ENCODE data around the gene CASKIN2. TPM values are rescaled to one million over a fixed set of nuclear protein-coding genes. Genes with fewer than 3 reads are reported as not detected.

Gene CASKIN2
- polyA plus RNA-seq, 3 donors: 0.33 TPM; not detected in 2

- Histone ChIP-seq H3K27me3 (ENCODE audit: control insufficient read depth in 2 of 2, insufficient read depth in 2 of 2, low read length in 2 of 2) (no peaks in the 10 kb centered on the region), H3K27ac (ENCODE audit: low read depth in 1 of 2, low read length in 2 of 2) (peak overlapping the region in 1 of 2 donors; percentile 82), H3K4me1 (ENCODE audit: control insufficient read depth in 1 of 2, insufficient read depth in 2 of 2, low read length in 2 of 2) (peaks cover 44 to 45% of the 10 kb centered on the region in 2 donors), H2AFZ (ENCODE audit: insufficient read depth, low read depth, low read length, poor library complexity, severe bottlenecking) (no peak overlapping the region), H3K4me2 (replicated peaks; ENCODE audit: extremely low read depth, low read length, poor library complexity, severe bottlenecking) (no peak overlapping the region), H3K79me2 (ENCODE audit: insufficient read depth, low read length) (peaks cover 10% of the 10 kb centered on the region), H3K9ac (ENCODE audit: insufficient read depth, low read length, poor library complexity, severe bottlenecking) (peak overlapping the region; percentile 6), H3K4me3 (replicated peaks in 1 of 3; ENCODE audit: low read depth in 2 of 3, low read length in 3 of 3) (no peak overlapping the region), H4K20me1 (ENCODE audit: insufficient read depth, low read length) (no peaks in the 10 kb centered on the region), H3K9me3 (replicated peaks in 1 of 2; ENCODE audit: control insufficient read depth in 1 of 2, insufficient read depth in 1 of 2, low read length in 2 of 2) (no peaks in the 10 kb centered on the region), H3K36me3 (replicated peaks in 1 of 2; ENCODE audit: control insufficient read depth in 1 of 2, insufficient read depth in 2 of 2, low read length in 2 of 2) (peaks cover 14 to 16% of the 10 kb centered on the region in 2 donors)
- WGBS (ENCODE audit: insufficient coverage): 94% methylated on average over 12 of the region's 12 CpGs
- H3K4me3 Mint-ChIP-seq: no peak overlapping the region
- no peak overlapping the region for H3K27ac Mint-ChIP-seq
- intact Hi-C loops (cut with micrococcal nuclease): loop anchor here in 1 of 2 donors (5.0 kb wide), 1 partner anchor 58 kb away; no protein-coding TSS in a partner anchor
- no peak for DNase-seq
- H3K36me3 Mint-ChIP-seq: peaks cover 22 to 50% of the 10 kb centered on the region in 2 donors
- H3K9me3 Mint-ChIP-seq: peaks cover 0 to 2% (median 0%) of the 10 kb centered on the region in 7 donors
- TF ChIP-seq CTCF (IDR thresholded peaks at IDR 0.05): no peak
- peaks cover 45% of the 10 kb centered on the region for H3K4me1 Mint-ChIP-seq
- H3K27me3 Mint-ChIP-seq (ENCODE audit: low read depth in 3 of 3): peaks cover 0 to 4% (median 0%) of the 10 kb centered on the region in 3 donors
Measured at GRCh38 chr17:75485688-75486087, 29.6 kb downstream of the CASKIN2 start.

- Histone ChIP-seq H3K27me3 (ENCODE audit: control insufficient read depth in 2 of 2, insufficient read depth in 2 of 2, low read length in 2 of 2) (no peaks in the 10 kb centered on the region), H3K4me2 (replicated peaks; ENCODE audit: extremely low read depth, low read length, poor library complexity, severe bottlenecking) (no peak overlapping the region), H3K36me3 (replicated peaks in 1 of 2; ENCODE audit: control insufficient read depth in 1 of 2, insufficient read depth in 2 of 2, low read length in 2 of 2) (peaks cover 8 to 14% of the 10 kb centered on the region in 2 donors), H4K20me1 (ENCODE audit: insufficient read depth, low read length) (no peaks in the 10 kb centered on the region), H3K4me3 (replicated peaks in 1 of 3; ENCODE audit: low read depth in 2 of 3, low read length in 3 of 3) (no peak overlapping the region), H3K9me3 (replicated peaks in 1 of 2; ENCODE audit: control insufficient read depth in 1 of 2, insufficient read depth in 1 of 2, low read length in 2 of 2) (no peaks in the 10 kb centered on the region), H3K27ac (ENCODE audit: low read depth in 1 of 2, low read length in 2 of 2) (no peak overlapping the region), H2AFZ (ENCODE audit: insufficient read depth, low read depth, low read length, poor library complexity, severe bottlenecking) (no peak overlapping the region), H3K79me2 (ENCODE audit: insufficient read depth, low read length) (peaks cover 5% of the 10 kb centered on the region), H3K9ac (ENCODE audit: insufficient read depth, low read length, poor library complexity, severe bottlenecking) (no peak overlapping the region), H3K4me1 (ENCODE audit: control insufficient read depth in 1 of 2, insufficient read depth in 2 of 2, low read length in 2 of 2) (peaks cover 36 to 42% of the 10 kb centered on the region in 2 donors)
- DNase-seq: no peak
- WGBS (ENCODE audit: insufficient coverage): 64% methylated on average over 4 of the region's 16 CpGs
- H3K4me3 Mint-ChIP-seq: no peak overlapping the region
- peaks cover 31 to 51% of the 10 kb centered on the region in 2 donors for H3K36me3 Mint-ChIP-seq
- peaks cover 0 to 6% (median 0%) of the 10 kb centered on the region in 3 donors for H3K27me3 Mint-ChIP-seq (ENCODE audit: low read depth in 3 of 3)
- peaks cover 45% of the 10 kb centered on the region for H3K4me1 Mint-ChIP-seq
- intact Hi-C loops (cut with micrococcal nuclease): no loop called here
- H3K9me3 Mint-ChIP-seq: peaks cover 0 to 2% (median 0%) of the 10 kb centered on the region in 7 donors
- H3K27ac Mint-ChIP-seq: peak overlapping the region in 1 of 7 donors; percentile 76
- TF ChIP-seq CTCF (IDR thresholded peaks at IDR 0.05): no peak
Measured at GRCh38 chr17:75482098-75482942, 33.0 kb downstream of the CASKIN2 start.

Data from CD14-positive monocyte (primary cell).